Hippocampal formation (tissue), 2 donors: ENCODE data around the gene SLU7.
A peak's percentile ranks its signal among the peaks of the same experiment; 100 is the strongest.

Experiments
- DNase-seq, 2 donors: peaks; one replicate each; lab custom pipeline; 2025; lab: John Stamatoyannopoulos, UW

The SLU7 gene

DNA sequence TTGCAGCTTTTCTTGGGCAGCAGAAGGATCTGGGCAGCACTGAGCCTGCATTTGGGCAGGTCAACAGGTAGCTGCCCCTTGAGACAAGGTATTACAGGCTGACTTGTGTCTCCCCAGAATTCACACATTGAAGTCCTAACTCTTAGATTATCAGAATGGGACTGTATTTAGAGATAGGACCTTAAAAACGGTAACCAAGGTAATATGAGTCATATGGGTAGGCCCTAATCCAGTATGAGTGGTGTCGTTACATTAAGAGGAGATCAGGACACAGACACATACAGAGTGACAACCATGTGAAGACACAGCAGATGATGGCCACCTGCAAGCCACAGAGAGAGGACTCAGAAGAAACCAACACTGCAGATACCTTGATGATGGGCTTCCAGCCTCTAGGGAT is 51.6 kb downstream of the SLU7 start:
- no peak for DNase-seq

DNA sequence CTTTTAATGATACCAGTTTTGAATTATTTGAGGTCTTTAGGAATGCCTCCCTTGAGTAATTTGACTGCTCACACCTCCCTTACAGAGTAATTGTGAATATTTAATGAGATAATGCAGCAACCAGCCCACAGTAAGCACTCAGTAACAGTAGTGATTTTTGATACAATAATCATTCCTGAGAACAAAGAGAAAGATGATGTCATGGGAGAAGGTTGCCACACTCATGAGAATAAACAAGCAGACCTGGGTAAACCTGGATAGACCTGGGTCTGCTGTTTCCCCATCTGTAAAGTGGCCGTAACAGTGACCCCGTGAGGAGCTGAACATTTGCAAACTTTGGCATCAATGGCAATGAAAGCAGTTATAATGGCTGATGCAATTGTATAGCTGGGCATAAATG is 52.7 kb downstream of the SLU7 start:
- DNase-seq, result no peak

- no peak for DNase-seq
Observed at GRCh38 chr5:160363660-160364395, 55.1 kb downstream of the SLU7 start.

- no peak for DNase-seq
Observed at GRCh38 chr5:160363211-160363610, 55.7 kb downstream of the SLU7 start.

DNA sequence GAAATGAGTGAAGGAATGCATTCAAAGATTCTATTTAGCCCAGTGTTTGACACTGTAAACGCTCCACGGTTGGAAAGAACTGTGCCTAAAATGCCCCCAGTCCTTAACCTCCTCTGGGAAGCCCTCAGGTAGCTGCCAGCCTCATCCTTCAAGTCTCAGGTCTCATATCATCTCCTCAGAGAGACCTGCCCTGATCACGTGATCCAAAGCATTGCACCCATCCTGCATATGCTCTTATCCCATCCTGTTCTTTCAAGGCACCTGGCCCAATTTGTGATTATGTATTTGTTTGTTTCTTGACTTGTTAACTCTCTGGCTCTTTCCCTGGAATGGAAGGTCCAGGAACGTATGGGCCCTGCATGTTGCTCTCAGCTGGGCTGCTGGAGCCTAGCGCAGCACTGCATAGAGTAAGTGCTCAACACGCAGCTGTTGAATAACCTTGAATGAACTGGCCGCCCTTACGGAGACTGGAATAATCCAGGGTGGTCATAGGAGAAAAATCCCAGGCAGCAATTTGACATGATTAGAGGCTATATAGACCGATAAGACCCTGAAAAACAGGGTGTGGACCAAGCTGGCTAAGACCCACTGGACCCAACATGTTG is 57.2 kb downstream of the SLU7 start:
- DNase-seq, result no peak

GRCh38 chr5:160360310-160360709 is 58.6 kb downstream of the SLU7 start:
- DNase-seq, result no peak

- DNase-seq, result no peak
Observed at GRCh38 chr5:160359816-160360215, 59.1 kb downstream of the SLU7 start.

DNA sequence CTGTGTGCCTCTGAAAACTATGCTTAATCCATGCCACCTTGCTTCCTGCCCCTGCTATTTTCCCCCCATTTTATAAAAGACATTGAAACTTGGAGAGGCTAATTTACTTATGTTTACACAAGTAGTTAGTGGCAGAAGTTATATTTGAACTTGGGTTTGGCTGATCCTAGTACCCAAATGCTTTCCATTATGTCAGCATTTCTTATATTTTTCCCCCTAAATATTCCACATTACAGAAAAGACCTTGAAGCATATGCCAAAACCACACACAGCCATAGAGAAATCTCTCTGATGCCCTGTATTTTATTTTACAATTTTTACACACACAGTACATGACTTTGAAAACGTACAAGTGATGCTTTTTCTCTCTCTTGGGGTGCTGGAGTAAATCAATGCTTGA is 59.6 kb downstream of the SLU7 start:
- no peak for DNase-seq

DNA sequence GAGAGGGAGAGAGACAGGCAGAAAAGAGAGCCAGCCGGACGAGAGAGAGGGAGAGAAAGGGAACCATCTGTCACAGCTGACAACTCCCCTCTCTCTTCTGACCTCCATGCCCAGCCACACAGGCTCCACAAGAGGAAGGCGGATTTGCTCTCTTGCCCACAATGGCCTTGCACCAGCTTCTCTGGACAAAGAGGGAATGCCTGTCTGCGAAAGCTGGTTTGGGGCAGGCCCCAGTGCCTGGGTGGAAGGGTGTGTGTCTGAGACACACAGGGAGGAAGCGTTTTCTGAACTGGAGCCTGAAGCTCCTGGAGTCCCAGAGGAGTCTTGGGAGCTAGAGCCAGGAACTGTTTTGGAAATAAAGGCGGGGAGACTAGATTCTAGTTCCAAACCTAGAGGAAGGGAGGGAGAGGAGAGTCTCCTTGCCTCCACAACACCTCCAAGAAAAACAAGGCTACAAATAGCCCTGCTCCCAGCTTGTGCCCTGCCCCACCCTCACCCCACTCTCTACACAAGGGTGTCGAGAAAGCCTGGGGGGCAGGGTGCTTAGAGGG is 60.9 kb downstream of the SLU7 start:
- no peak for DNase-seq

DNA sequence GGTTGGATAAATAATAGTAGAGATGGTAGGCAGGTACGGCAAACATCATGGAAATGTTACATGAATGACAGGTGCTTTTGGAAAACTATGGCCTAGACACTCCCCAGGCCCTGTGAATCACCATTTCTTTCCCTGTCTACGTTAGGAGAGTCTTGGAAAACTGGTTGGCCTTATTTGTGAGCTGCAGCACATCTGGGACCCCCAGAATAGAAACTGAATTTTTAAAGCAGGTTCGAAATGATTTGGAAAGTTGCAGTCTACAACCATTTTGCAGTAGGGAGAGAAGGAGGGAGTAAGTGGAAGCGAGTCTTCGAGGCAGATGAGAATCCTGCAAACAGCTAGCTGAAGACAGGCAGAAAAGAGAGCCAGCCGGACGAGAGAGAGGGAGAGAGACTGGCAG is 61.5 kb downstream of the SLU7 start:
- DNase-seq, result no peak

GRCh38 chr5:160356550-160357347 is 62.1 kb downstream of the SLU7 start:
- no peak for DNase-seq

DNA sequence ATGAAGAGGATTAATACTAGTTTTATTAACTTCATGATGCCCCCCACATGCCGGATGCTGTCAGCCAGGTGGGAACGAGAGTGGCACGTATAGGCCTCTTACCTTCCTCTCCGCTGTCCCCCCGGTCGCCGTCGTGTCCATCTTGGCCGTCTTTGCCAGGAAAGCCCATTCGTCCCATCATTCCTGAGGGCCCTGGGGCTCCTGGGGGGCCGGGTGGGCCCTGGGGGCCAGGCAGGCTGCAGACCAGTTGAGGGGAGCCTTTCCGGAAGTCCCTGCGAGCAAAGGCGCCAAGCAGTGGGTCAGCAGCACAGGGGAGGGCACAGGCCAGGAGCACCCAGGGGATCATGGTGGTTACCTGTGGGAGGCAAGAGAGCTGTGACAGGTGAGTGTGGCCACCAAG is 64.2 kb downstream of the SLU7 start:
- DNase-seq, result no peak

GRCh38 chr5:160353379-160353778 is 65.5 kb downstream of the SLU7 start:
- peak; percentile 36 to 55 for DNase-seq

- DNase-seq, result no peak
Observed at GRCh38 chr5:160352308-160352707, 66.6 kb downstream of the SLU7 start.
